Fibroblast of lung (primary cell): ENCODE data around the gene SEPTIN14.

Experiments
- EZH2 ChIP-seq: IDR thresholded peaks from 2 replicates; pipeline ENCODE4 v1.5.1; 2012; ENCODE audit warnings: low read length, control low read depth, mild to moderate bottlenecking; ENCODE audit errors: missing control alignments
- TF ChIP-seq, protein P1 (sequence below), 2 donors: IDR thresholded peaks in 1 of 2; conservative IDR thresholded peaks in 1 of 2; 1 replicate in 1 of 2; 2 replicates in 1 of 2; pipeline ENCODE4 v1.5.1; 2011 to 2012; ENCODE audit warnings: low read length in 2 of 2, control low read depth in 1 of 2, inconsistent platforms in 1 of 2, low read depth in 1 of 2, mild to moderate bottlenecking in 1 of 2

DNA sequence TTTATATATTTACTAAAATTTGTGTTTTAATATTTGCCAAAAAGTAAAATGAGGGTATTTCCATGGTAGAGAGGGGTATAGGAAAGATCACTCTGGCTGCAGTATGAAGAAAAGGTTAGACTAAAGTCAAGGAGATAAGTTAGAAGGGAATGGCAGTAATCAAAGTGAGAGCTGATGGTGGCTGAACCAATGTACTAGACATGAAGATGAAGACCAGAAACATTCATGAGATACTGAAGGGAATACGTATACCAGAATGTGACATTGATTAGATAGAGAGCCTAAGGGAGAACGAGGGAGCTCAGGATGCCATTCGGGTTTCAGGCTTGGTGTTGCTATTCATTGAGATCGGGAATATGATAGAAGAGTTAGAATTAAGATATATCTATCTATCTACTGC, 32.5 kb upstream of the SEPTIN14 start:
- TF ChIP-seq, protein P1, sequence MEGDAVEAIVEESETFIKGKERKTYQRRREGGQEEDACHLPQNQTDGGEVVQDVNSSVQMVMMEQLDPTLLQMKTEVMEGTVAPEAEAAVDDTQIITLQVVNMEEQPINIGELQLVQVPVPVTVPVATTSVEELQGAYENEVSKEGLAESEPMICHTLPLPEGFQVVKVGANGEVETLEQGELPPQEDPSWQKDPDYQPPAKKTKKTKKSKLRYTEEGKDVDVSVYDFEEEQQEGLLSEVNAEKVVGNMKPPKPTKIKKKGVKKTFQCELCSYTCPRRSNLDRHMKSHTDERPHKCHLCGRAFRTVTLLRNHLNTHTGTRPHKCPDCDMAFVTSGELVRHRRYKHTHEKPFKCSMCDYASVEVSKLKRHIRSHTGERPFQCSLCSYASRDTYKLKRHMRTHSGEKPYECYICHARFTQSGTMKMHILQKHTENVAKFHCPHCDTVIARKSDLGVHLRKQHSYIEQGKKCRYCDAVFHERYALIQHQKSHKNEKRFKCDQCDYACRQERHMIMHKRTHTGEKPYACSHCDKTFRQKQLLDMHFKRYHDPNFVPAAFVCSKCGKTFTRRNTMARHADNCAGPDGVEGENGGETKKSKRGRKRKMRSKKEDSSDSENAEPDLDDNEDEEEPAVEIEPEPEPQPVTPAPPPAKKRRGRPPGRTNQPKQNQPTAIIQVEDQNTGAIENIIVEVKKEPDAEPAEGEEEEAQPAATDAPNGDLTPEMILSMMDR (conservative IDR thresholded peaks at IDR 0.05 in 1 of 2, IDR thresholded peaks at IDR 0.05 in 1 of 2; ENCODE audit: low read depth in 1 of 2, low read length in 2 of 2), result no peak
- TF ChIP-seq EZH2, result no peak
